Fibroblast of mammary gland (primary cell): ENCODE measurements around the gene NANOS3.

ENCODE experiments used
- DNase-seq: peaks from one replicate; pipeline ENCODE4 v3.0.0-alpha.2; 2010; ENCODE audit warnings: low read depth
- H3K4me3 ChIP-seq: 2 replicates; pipeline ENCODE4 v1.5.1; 2011; ENCODE audit warnings: low read depth, mild to moderate bottlenecking, low read length, moderate library complexity; ENCODE audit not compliant: control insufficient read depth
- TF ChIP-seq, protein P1 (sequence below): conservative IDR thresholded peaks from 2 replicates; pipeline ENCODE4 v1.5.1; 2011; ENCODE audit warnings: low read depth, low read length, inconsistent platforms; ENCODE audit not compliant: control insufficient read depth, insufficient read depth

NANOS3 gene

DNA sequence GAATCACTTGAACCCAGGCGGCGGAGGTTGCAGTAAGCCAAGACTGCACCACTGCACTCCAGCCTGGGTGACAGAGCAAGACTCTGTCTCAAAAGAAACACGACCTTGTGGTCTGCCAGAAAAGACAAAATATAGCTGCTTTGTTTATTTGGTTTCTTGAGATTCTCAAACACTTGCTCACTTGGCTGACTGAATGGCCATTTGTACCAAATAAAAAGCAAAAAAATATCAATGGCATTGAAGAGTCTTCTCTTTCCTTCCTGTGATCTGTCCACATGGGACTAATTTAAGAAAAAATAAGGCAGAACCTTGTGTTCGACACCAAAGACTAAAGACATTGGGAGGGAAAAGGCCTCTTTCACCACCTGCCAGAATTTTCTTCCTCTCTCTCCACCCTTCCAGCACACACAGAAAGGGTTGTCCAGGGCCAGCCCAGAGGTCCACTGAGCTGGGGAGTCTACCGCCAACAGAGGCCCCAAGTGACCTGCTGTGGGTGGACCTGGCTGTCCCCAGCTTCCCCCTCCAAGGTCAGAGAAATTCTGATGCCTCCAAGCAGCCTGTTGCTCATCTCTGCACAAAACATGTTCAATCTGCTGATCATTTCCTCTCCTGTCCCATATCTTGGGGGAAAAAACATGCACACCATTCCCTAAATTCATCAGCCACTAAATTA, 23.1 kb downstream of the NANOS3 start:
- TF ChIP-seq, protein P1, sequence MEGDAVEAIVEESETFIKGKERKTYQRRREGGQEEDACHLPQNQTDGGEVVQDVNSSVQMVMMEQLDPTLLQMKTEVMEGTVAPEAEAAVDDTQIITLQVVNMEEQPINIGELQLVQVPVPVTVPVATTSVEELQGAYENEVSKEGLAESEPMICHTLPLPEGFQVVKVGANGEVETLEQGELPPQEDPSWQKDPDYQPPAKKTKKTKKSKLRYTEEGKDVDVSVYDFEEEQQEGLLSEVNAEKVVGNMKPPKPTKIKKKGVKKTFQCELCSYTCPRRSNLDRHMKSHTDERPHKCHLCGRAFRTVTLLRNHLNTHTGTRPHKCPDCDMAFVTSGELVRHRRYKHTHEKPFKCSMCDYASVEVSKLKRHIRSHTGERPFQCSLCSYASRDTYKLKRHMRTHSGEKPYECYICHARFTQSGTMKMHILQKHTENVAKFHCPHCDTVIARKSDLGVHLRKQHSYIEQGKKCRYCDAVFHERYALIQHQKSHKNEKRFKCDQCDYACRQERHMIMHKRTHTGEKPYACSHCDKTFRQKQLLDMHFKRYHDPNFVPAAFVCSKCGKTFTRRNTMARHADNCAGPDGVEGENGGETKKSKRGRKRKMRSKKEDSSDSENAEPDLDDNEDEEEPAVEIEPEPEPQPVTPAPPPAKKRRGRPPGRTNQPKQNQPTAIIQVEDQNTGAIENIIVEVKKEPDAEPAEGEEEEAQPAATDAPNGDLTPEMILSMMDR, result no peak
- no peak overlapping the region for H3K4me3 ChIP-seq
- DNase-seq, result peak; percentile 10

DNA sequence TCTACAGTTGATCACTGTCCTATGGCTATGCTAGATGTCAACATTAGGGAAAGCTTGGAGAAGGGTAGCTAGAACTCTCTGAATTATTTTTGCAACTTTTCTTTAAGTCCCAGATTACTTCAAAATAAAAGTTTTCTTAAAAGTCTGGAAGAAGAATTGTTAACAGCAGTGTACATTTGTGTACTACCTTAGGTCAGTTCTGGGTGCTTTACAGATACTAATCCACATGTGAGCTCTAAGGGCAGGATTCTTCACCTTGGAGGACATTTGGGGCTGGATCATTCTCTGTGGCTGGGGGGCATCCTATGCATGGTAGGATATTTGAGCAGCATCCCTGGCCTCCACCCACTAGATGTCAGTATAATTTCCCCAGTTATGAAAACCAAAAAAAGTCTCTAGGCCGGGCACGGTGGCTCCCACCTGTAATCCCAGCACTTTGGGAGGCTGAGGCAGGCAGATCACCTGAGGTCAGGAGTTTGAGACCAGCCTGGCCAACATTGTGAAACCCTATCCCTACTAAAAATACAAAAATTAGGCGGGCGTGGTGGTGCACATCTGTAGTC, 26.1 kb downstream of the NANOS3 start:
- DNase-seq, result peak; percentile 15
- TF ChIP-seq, protein P1, result peak; percentile 38
- no peak overlapping the region for H3K4me3 ChIP-seq

DNA sequence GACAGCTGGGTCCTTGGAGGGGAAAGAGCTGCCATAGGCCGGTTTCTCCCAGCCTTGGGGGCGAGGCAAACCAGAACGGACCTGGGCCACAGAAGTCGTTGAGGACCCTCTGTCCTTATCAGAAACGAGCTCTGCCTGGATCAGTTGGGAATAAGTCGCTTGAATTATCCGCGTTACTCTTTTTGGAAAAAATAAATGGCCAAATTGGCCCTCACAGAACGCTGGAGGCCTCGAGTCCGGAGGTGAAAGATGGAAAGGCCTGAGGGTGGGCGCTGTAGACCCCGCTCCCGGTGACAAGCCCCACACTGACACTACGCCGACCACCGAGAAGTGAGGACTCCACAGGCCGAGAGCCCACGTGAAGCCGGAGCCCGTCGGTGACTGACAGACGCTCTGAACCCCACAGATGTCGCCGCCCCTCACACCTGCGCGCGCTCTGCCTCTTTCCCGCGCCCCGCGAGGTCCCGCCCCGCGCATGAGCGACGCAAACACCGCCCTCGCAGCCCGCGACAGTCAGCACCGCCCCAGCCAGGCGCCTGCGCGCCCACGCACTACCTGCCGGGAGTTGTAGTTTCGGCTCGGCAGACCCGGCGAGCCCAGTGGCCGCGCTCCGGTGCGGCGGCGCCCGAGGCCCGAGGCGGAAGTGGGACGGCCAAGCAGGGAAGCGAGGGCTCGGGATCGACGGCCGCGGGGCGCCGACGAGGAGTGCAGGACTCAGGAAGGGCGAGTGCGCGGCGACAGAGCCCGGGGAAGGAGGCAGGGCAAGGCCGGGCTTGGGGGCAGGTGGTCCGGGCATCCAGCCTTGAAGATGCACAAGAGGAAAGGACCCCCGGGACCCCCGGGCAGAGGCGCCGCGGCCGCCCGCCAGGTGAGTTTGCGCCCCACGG, 28.9 kb downstream of the NANOS3 start, which contains the start of the genes BRME1 and CC2D1A:
TSS of gene BRME1 (minus strand) at position 484 of the 887 bp plus-strand sequence. CDS start 1,225 bp downstream, outside the sequence.
TSS of gene CC2D1A (plus strand) at position 568 of the 887 bp plus-strand sequence. CDS start at position 809, 241 bp downstream.
- DNase-seq, result peak; percentile 74
- TF ChIP-seq, protein P1, result no peak
- H3K4me3 ChIP-seq, result peak within 1 kb of the TSS; percentile 68

DNA sequence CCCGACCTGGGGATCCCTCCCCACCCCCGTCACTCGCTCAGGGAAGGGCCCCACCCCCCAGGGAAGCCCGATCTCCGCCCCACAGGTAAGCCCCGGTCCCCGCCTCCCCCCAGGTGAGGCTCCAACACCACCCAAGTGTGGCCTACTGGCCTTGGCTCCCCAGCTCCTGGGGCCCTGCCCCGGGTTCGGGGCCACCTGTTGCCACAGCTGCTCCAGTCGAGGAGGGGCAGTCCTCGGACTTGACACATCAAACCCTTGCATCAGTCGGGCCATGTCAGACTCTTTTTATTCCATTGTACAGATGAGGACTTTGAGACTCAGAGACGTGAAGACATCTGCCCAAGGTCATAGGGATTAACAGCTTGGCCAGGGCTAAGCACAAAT, 29.6 kb downstream of the NANOS3 start:
- peak overlapping the region; percentile 68 for H3K4me3 ChIP-seq
- TF ChIP-seq, protein P1, result no peak
- DNase-seq, result no peak

DNA sequence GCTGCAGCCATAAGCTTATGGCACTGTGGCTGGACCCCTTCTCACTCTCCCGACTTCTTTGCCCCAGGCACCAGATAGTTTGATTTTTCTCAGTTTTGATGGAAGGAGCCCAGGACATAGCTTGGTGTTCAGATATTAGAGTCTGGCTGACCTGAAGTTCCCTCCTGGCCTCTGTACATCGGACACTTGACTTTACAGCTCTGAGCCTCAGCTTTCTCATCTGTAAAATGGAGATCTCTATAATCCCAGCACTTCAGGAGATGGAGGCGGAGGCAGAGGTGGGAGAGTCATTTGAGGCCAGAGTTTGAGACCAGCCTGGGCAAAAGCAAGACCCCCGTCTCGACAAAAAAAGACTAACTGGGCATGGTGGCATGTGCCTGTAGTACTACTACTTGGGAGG, 30.0 kb downstream of the NANOS3 start:
- H3K4me3 ChIP-seq, result peak overlapping the region; percentile 68
- no peak for DNase-seq
- TF ChIP-seq, protein P1, result no peak

DNA sequence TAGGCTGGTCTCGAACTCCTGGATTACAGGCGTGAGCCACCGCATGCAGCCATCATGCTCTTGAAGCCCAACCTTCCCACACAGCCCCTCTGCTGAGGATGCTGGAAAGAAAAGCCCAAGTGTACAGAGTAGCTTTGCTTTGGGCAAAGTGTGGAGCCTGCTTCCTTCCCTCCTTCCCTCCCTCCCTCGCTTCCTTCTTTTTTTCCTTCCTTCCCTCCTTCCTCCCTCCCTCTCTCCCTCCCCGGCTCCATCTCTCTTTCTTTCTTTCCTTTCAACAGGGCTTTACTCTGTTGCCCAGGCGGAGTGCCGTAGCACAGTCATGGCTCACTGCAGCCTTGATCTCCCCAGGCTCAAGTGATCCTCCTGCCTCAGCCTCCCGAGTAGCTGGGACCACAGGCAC, 31.7 kb downstream of the NANOS3 start:
- TF ChIP-seq, protein P1, result no peak
- DNase-seq, result no peak
- no peak overlapping the region for H3K4me3 ChIP-seq
